Trophoblast cell (in vitro differentiated cells and primary cell): ENCODE results near the gene ADARB2.
A peak's percentile ranks its signal among the peaks of the same experiment; 100 is the strongest.

ENCODE experiments used
- DNase-seq, 2 donors: peaks; one replicate each; pipeline ENCODE4 v3.0.0-alpha.2; 2016
- H2AFZ ChIP-seq: 2 replicates; pipeline ENCODE4 v1.6.1; 2013; ENCODE audit warnings: low read length, moderate library complexity, mild to moderate bottlenecking; ENCODE audit not compliant: insufficient read depth, poor library complexity
- H2AK5ac ChIP-seq: 2 replicates; pipeline ENCODE4 v1.6.1; 2013; ENCODE audit warnings: mild to moderate bottlenecking, low read length
- H2BK120ac ChIP-seq: 2 replicates; pipeline ENCODE4 v1.6.1; 2013; ENCODE audit warnings: low read length, mild to moderate bottlenecking, moderate library complexity; ENCODE audit not compliant: insufficient read depth, poor library complexity
- H2BK12ac ChIP-seq: 2 replicates; pipeline ENCODE4 v1.6.1; 2013; ENCODE audit warnings: mild to moderate bottlenecking, low read length, moderate library complexity
- H2BK5ac ChIP-seq: 2 replicates; pipeline ENCODE4 v1.6.1; 2013; ENCODE audit warnings: low read length, low read depth, moderate library complexity, mild to moderate bottlenecking; ENCODE audit not compliant: poor library complexity
- H3K14ac ChIP-seq: 2 replicates; pipeline ENCODE4 v1.6.1; 2013; ENCODE audit warnings: mild to moderate bottlenecking, low read length
- H3K18ac ChIP-seq: 2 replicates; pipeline ENCODE4 v1.6.1; 2013; ENCODE audit warnings: mild to moderate bottlenecking, low read length
- H3K23ac ChIP-seq: 2 replicates; pipeline ENCODE4 v1.6.1; 2013; ENCODE audit warnings: low read length
- H3K27ac ChIP-seq: 2 replicates; pipeline ENCODE4 v1.5.1; 2013; ENCODE audit warnings: low read depth, mild to moderate bottlenecking, inconsistent platforms, low read length, moderate library complexity
- H3K27me3 ChIP-seq: 2 replicates; pipeline ENCODE4 v1.6.1; 2013; ENCODE audit warnings: inconsistent platforms, mild to moderate bottlenecking, low read length, moderate library complexity; ENCODE audit not compliant: insufficient read depth
- H3K36me3 ChIP-seq, 2 experiments: 1 replicate in 1 of 2; 2 replicates in 1 of 2; pipeline ENCODE4 v1.6.1; 2013; ENCODE audit warnings: low read length in 2 of 2, mild to moderate bottlenecking in 2 of 2, moderate library complexity in 1 of 2; ENCODE audit not compliant: insufficient read depth in 2 of 2, control insufficient read depth in 1 of 2
- H3K4ac ChIP-seq: 2 replicates; pipeline ENCODE4 v1.6.1; 2013; ENCODE audit warnings: low read depth, mild to moderate bottlenecking, low read length, moderate library complexity
- H3K4me1 ChIP-seq, 2 experiments: 1 replicate in 1 of 2; 2 replicates in 1 of 2; pipeline ENCODE4 v1.6.1; 2013; ENCODE audit warnings: low read length in 2 of 2, mild to moderate bottlenecking in 2 of 2, moderate library complexity in 1 of 2; ENCODE audit not compliant: insufficient read depth in 2 of 2, control insufficient read depth in 1 of 2
- H3K4me2 ChIP-seq: 2 replicates; pipeline ENCODE4 v1.6.1; 2013; ENCODE audit warnings: inconsistent platforms, mild to moderate bottlenecking, low read length, moderate library complexity
- H3K4me3 ChIP-seq: 2 replicates; pipeline ENCODE4 v1.5.1; 2013; ENCODE audit warnings: mild to moderate bottlenecking, low read depth, low read length, inconsistent platforms
- H3K79me1 ChIP-seq: one replicate; pipeline ENCODE4 v1.6.1; 2013; ENCODE audit warnings: low read length
- H3K79me2 ChIP-seq: 2 replicates; pipeline ENCODE4 v1.6.1; 2013; ENCODE audit warnings: low read length, mild to moderate bottlenecking; ENCODE audit not compliant: control insufficient read depth, insufficient read depth, poor library complexity
- H3K9ac ChIP-seq: 2 replicates; pipeline ENCODE4 v1.6.1; 2013; ENCODE audit warnings: mild to moderate bottlenecking, low read length
- H3K9me3 ChIP-seq: 2 replicates; pipeline ENCODE4 v1.6.1; 2013; ENCODE audit warnings: low read depth, mild to moderate bottlenecking, control low read depth, inconsistent platforms, low read length; ENCODE audit not compliant: insufficient read depth
- H4K12ac ChIP-seq: 2 replicates; pipeline ENCODE4 v1.6.1; 2013; ENCODE audit warnings: low read depth, mild to moderate bottlenecking, low read length, moderate library complexity
- H4K8ac ChIP-seq: 2 replicates; pipeline ENCODE4 v1.6.1; 2013; ENCODE audit warnings: low read depth, mild to moderate bottlenecking, low read length, moderate library complexity
- H4K91ac ChIP-seq: one replicate; pipeline ENCODE4 v1.6.1; 2013; ENCODE audit warnings: low read depth, mild to moderate bottlenecking, low read length, moderate library complexity
- WGBS: extraction: QIAGEN DNeasy Blood & Tissue Kit; methylation state at CpG from one replicate; pipeline ENCODE4 v1.1.7; 2013; ENCODE audit warnings: missing lambda C conversion rate; ENCODE audit not compliant: insufficient read length, insufficient coverage; ENCODE audit errors: extremely low coverage; 5-methylcytosine and 5-hydroxymethylcytosine counted together

ADARB2 gene

DNA sequence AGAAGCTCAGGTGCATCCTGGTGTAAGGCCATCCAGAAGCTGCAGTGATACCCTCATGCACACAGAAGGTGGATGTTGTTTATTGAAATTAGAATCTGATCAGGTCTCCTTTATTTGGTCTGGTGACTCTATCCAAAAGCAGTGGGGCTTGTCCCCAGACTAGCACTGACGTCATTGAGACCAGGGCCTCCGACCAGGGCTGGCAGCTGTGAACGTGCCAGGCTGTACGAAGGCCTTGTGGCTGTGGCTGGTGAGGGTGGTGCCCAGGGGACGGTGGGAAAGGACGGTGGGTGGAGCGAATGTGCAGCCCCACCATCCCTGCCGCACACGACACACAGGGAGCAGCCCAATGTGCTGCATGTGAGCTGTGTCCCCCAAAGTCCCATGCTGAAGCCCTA lies 160.0 kb downstream of the ADARB2 start:
- no peak overlapping the region for H3K27ac ChIP-seq
- WGBS = no CpG with 5 or more reads among the region's 9 CpGs
- no peak for DNase-seq
- no peaks in the 10 kb centered on the region for H3K27me3 ChIP-seq
- no peak overlapping the region for H4K12ac ChIP-seq
- H3K23ac ChIP-seq = no peak overlapping the region
- H3K9me3 ChIP-seq = no peaks in the 10 kb centered on the region
- no peak overlapping the region for H3K14ac ChIP-seq
- H3K4me1 ChIP-seq = no peaks in the 10 kb centered on the region
- no peak overlapping the region for H2BK12ac ChIP-seq
- H3K4ac ChIP-seq = no peak overlapping the region
- no peak overlapping the region for H3K9ac ChIP-seq
- H3K79me1 ChIP-seq = no peaks in the 10 kb centered on the region
- H3K4me2 ChIP-seq = no peak overlapping the region
- no peak overlapping the region for H4K91ac ChIP-seq
- no peaks in the 10 kb centered on the region for H3K79me2 ChIP-seq
- H2BK120ac ChIP-seq = no peak overlapping the region
- H2BK5ac ChIP-seq = no peak overlapping the region
- no peaks in the 10 kb centered on the region for H3K36me3 ChIP-seq
- no peak overlapping the region for H2AK5ac ChIP-seq
- H3K18ac ChIP-seq = no peak overlapping the region
- no peak overlapping the region for H4K8ac ChIP-seq
- no peak overlapping the region for H3K4me3 ChIP-seq
- H2AFZ ChIP-seq = no peak overlapping the region

DNA sequence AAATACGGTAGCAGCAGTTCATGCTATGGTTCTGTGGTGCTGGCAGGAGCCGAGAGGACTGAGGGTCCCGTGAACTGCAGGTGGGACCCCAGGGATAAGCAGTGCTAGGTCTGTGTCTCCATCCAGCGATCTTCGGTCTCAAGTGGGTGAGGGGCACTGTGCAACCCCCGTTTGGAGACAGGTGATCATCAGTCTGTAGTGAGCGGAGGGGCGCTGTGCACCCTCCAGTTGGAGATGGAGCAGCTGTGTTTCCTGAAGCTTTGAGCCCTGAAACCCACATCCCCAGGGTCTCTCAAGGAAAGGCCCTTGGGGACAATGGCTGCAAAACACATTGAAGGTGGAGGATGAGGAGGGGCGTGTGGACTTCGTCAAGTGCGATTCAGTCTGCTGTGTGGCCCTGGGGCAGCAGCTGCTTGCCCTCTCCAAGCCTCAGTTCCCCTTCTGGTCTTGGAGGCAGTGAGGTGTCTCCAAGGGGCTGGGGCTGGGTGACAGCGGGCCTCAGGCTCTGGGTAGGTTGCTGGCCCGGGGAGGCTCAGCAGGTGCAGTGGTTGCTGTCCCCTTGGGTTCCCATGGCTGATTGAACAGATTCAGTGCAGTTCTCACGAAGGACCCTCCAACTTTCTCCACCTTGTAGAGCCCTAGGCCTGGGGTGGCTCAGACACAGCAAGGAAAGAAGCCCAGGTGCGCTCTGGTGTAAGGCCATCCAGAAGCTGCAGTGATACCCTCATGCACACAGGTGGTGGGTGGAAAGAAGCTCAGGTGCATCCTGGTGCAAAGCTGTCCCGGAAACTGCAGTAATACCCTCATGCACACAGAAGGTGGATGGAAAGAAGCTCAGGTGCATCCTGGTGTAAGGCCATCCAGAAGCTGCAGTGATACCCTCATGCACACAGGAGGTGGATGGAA lies 160.6 kb downstream of the ADARB2 start:
- no peaks in the 10 kb centered on the region for H3K79me1 ChIP-seq
- no peak overlapping the region for H3K23ac ChIP-seq
- H3K4me3 ChIP-seq = no peak overlapping the region
- no peak overlapping the region for H4K12ac ChIP-seq
- H4K8ac ChIP-seq = no peak overlapping the region
- H3K79me2 ChIP-seq = no peaks in the 10 kb centered on the region
- no peak overlapping the region for H3K4me2 ChIP-seq
- no peak for DNase-seq
- H3K14ac ChIP-seq = no peak overlapping the region
- no peak overlapping the region for H3K4ac ChIP-seq
- H2AFZ ChIP-seq = no peak overlapping the region
- H2AK5ac ChIP-seq = no peak overlapping the region
- peaks cover 4% of the 10 kb centered on the region for H3K9me3 ChIP-seq
- H4K91ac ChIP-seq = no peak overlapping the region
- H2BK12ac ChIP-seq = no peak overlapping the region
- WGBS = no CpG with 5 or more reads among the region's 16 CpGs
- H2BK120ac ChIP-seq = no peak overlapping the region
- no peak overlapping the region for H2BK5ac ChIP-seq
- no peaks in the 10 kb centered on the region for H3K27me3 ChIP-seq
- no peak overlapping the region for H3K18ac ChIP-seq
- no peaks in the 10 kb centered on the region for H3K36me3 ChIP-seq
- no peak overlapping the region for H3K27ac ChIP-seq
- peak overlapping the region; percentile 55 for H3K9ac ChIP-seq
- no peaks in the 10 kb centered on the region for H3K4me1 ChIP-seq

DNA sequence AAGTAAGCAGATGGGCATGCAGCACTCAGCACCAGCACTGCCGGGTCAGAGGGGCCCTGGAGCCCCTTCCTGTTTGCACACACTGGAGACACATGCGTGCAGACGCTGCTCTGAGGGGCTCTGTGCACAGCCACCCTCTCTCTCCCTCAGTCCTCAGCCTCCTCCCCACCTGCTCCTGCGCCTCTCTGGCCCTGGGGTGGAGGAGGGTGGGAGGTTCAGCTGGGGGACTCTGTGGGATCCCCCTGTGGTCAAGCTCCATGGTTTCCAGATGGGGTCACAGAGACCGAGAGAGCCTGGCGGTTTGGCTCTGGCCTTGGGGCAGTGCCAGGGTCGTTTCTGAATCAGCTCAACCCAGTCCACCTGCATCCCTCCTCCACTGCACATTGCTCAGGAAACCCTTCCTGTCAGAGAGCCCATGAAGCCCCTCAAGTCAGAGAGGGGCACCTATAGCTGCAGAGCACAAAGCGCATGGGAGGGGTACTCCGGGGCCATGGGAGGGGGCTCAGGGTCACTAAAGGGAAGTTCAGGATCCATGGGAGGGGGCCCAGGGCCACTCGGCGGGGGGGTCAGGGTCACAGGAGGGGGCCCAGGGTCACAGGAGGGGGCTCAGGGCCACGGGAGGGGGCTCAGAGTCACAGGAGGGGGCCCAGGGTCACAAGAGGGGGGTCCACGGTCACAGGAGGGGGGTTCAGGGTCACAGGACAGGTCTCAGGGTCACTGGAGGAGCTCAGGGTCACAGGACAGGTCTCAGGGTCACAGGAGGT lies 161.7 kb downstream of the ADARB2 start:
- no peak overlapping the region for H3K27ac ChIP-seq
- no peak overlapping the region for H2AFZ ChIP-seq

DNA sequence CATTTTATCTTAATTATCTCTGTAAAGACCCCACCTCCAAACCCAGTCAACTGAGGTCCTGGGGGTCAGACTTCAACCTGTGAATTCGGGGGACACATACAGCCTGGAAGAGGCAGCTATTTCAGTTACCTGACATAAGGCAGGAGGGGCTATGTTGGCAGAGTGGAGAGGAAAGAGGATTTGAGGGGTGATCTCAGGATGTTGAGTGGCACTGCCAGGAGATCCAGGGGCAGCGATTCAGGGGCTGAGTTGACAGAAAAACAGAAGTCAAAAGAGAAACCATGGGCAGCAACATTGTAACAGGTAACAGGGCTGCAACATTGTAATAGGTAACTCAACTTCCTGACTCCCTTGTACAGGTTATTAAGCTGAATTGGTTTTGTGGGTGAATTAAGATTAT lies 162.6 kb downstream of the ADARB2 start:
- Histone ChIP-seq H2BK12ac (no peak overlapping the region), H2AK5ac (no peak overlapping the region), H3K9ac (no peak overlapping the region), H3K4ac (no peak overlapping the region), H3K4me3 (no peak overlapping the region), H2AFZ (no peak overlapping the region), H3K36me3 (no peaks in the 10 kb centered on the region), H3K79me1 (no peaks in the 10 kb centered on the region), H3K4me2 (no peak overlapping the region), H3K79me2 (no peaks in the 10 kb centered on the region), H4K8ac (no peak overlapping the region), H3K9me3 (peaks cover 8% of the 10 kb centered on the region), H4K12ac (no peak overlapping the region), H4K91ac (no peak overlapping the region), H3K14ac (no peak overlapping the region), H3K18ac (no peak overlapping the region), H2BK5ac (no peak overlapping the region), H3K4me1 (no peaks in the 10 kb centered on the region), H3K23ac (no peak overlapping the region), H3K27ac (no peak overlapping the region), H3K27me3 (no peaks in the 10 kb centered on the region), H2BK120ac (no peak overlapping the region)
- no CpG with 5 or more reads among the region's 2 CpGs for WGBS
- no peak for DNase-seq

More for the DNA sequence above, 161.7 kb downstream of the ADARB2 start:
- Histone ChIP-seq H4K91ac (no peak overlapping the region), H3K27me3 (no peaks in the 10 kb centered on the region), H2BK120ac (no peak overlapping the region), H3K36me3 (no peaks in the 10 kb centered on the region), H2BK12ac (no peak overlapping the region), H3K9me3 (peaks cover 7% of the 10 kb centered on the region), H3K4me1 (no peaks in the 10 kb centered on the region), H3K4me3 (no peak overlapping the region), H3K18ac (no peak overlapping the region), H3K79me1 (no peaks in the 10 kb centered on the region), H3K4me2 (no peak overlapping the region), H2BK5ac (no peak overlapping the region), H4K8ac (no peak overlapping the region), H3K14ac (no peak overlapping the region), H3K9ac (peak overlapping the region; percentile 60), H3K23ac (no peak overlapping the region), H3K79me2 (no peaks in the 10 kb centered on the region), H2AK5ac (no peak overlapping the region), H3K4ac (no peak overlapping the region), H4K12ac (no peak overlapping the region)
- WGBS = no CpG with 5 or more reads among the region's 13 CpGs
- no peak for DNase-seq
